ENCODE results near the gene TMEM127. TPM values are rescaled to one million over a fixed set of nuclear protein-coding genes. Genes with fewer than 3 reads are reported as not detected.
"Not testable (repeated sequence)": the region's sequence is repeated elsewhere in the genome, so short reads cannot be mapped to it uniquely, and the experiment has no call there.

Gene TMEM127
- total RNA-seq, 1 donor from 2014 or later, result 40.0 TPM

DNA sequence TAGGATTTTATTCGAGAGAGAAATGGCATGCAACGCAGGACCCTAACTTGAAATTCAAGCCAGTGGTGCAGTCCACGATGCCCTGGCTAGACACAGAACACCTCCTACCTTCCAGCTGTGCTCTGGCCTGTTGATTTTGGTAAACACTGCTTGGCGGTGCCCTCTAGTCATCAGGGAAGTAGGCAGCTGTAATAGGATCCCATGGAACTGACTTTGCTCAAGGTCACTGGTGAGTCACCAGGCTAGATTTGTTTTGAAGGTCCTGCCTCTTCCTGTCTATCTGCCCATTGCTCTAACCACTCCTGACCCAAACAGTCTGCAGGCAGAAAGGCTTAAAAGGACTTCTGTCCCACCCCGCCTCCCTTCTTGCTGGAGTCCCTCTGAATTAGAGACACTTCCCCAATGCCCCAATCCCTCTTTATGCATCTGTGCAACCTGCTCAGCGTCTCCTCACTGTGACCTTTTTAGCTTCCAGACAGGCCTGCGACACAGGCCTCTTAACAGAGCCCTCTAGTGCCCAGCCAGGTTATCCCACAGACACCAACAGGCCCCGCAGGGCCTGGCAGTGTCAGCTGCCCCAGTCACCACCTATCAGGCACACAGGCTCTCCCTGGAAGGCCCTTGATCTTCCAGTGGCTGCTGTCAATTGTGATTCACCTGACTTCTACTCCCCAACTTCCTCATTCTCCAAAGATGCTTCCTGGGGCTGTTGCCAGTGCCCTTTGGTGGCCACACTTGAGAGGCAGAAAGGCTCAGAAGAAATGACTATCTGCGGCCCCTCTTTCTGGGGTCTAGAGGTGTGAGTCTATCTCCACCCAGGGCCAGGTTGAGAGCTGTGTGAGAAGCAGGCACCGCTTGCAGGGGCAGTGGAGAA lies 5.2 kb downstream of the TMEM127 start:
- no peak for DNase-seq (ENCODE audit: extremely low spot score in 2 of 2)
- H3K36me3 ChIP-seq, result peaks cover 0 to 10% of the 10 kb centered on the region in 2 donors
- intact Hi-C loops (cut with DNase I), result loop anchor here (5.0 kb wide), 1 partner anchor 53 kb away; the partner anchor contains the start of gene STARD7
- H3K4me3 ChIP-seq, result no peak overlapping the region
- peak overlapping the region; percentile 83 for H3K27ac ChIP-seq
- H3K9me3 ChIP-seq, result no peaks in the 10 kb centered on the region
- peaks cover 76% of the 10 kb centered on the region for H3K4me1 ChIP-seq
- TF ChIP-seq, protein P1, sequence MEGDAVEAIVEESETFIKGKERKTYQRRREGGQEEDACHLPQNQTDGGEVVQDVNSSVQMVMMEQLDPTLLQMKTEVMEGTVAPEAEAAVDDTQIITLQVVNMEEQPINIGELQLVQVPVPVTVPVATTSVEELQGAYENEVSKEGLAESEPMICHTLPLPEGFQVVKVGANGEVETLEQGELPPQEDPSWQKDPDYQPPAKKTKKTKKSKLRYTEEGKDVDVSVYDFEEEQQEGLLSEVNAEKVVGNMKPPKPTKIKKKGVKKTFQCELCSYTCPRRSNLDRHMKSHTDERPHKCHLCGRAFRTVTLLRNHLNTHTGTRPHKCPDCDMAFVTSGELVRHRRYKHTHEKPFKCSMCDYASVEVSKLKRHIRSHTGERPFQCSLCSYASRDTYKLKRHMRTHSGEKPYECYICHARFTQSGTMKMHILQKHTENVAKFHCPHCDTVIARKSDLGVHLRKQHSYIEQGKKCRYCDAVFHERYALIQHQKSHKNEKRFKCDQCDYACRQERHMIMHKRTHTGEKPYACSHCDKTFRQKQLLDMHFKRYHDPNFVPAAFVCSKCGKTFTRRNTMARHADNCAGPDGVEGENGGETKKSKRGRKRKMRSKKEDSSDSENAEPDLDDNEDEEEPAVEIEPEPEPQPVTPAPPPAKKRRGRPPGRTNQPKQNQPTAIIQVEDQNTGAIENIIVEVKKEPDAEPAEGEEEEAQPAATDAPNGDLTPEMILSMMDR (IDR thresholded peaks at IDR 0.05), result peak in 1 of 3 experiments; percentile 12
- TF ChIP-seq POLR2A (IDR thresholded peaks at IDR 0.05), result no peak
- TF ChIP-seq POLR2AphosphoS5 (IDR thresholded peaks at IDR 0.05; ENCODE audit: insufficient read depth in 1 of 2, low read depth in 1 of 2), result peak; percentile 40 to 74
- no peaks in the 10 kb centered on the region for H3K27me3 ChIP-seq

GRCh38 chr2:96259497-96259921 lies 6.3 kb downstream of the TMEM127 start:
- H3K36me3 ChIP-seq, result peaks cover 0 to 21% of the 10 kb centered on the region in 2 donors
- no peak for DNase-seq (ENCODE audit: extremely low spot score in 2 of 2)
- no peaks in the 10 kb centered on the region for H3K9me3 ChIP-seq
- TF ChIP-seq POLR2AphosphoS5 (IDR thresholded peaks at IDR 0.05; ENCODE audit: insufficient read depth in 1 of 2, low read depth in 1 of 2), result no peak
- no peak for TF ChIP-seq POLR2A (IDR thresholded peaks at IDR 0.05)
- TF ChIP-seq, protein P1 (IDR thresholded peaks at IDR 0.05), result no peak
- H3K27ac ChIP-seq, result peak overlapping the region; percentile 83
- H3K4me1 ChIP-seq, result peaks cover 69% of the 10 kb centered on the region
- intact Hi-C loops (cut with DNase I), result no loop called here
- H3K27me3 ChIP-seq, result no peaks in the 10 kb centered on the region
- H3K4me3 ChIP-seq, result no peak overlapping the region

DNA sequence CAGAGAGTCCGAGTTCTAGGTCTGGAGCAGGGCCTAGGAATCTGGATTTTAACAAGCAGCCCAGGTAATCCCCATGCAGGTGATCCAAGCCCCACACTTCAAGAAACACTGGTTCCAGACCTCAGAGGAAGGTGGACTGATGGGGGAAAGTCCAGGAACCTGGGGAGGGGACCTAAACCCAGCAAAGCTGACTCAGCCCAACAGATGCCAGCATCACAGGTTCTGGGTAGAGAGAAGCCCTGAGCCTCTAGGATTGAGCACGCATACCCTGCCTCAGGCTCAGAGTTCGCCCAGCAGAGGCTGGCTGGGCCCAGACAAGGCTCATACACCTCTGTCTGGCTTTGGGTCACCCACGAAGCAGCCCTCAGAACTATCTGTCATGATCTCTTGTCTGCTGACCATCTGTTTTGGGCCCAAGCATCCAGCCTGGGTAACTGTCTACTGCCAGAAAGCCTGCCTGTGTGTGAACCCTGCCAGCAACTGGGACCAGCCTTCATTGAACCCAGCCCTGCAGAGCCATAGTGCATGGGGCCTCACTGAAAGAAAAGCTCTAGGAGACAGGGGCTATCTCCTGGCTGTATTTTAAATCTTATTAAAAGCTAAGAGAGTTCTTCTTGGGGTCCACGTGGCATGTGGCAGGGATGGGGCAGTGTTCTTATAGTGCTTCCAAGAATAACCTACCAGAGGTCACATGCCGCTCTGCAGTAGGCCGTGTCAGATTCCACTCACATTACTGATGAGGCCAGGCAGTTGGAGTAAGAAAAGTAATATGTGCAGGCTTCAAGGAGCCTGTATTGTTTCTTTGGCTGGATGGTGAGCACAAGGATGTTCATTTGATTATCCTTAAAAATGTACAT lies 7.4 kb downstream of the TMEM127 start:
- Histone ChIP-seq H3K9me3 (no peaks in the 10 kb centered on the region), H3K27me3 (no peaks in the 10 kb centered on the region), H3K36me3 (peaks cover 0 to 30% of the 10 kb centered on the region in 2 donors), H3K4me3 (no peak overlapping the region), H3K4me1 (peaks cover 58% of the 10 kb centered on the region), H3K27ac (peak overlapping the region; percentile 83)
- TF ChIP-seq POLR2AphosphoS5 (IDR thresholded peaks at IDR 0.05; ENCODE audit: insufficient read depth in 1 of 2, low read depth in 1 of 2) (no peak), POLR2A (IDR thresholded peaks at IDR 0.05) (no peak)
- TF ChIP-seq, protein P1 (IDR thresholded peaks at IDR 0.05), result no peak
- DNase-seq (ENCODE audit: extremely low spot score in 2 of 2), result no peak
- intact Hi-C loops (cut with DNase I), result no loop called here

GRCh38 chr2:96257744-96258143 lies 8.1 kb downstream of the TMEM127 start:
- Histone ChIP-seq H3K36me3 (peaks cover 0 to 37% of the 10 kb centered on the region in 2 donors), H3K27ac (peak overlapping the region; percentile 63), H3K4me1 (peaks cover 52% of the 10 kb centered on the region)
- H3K27me3 ChIP-seq; H3K9me3 ChIP-seq; intact Hi-C loops (cut with DNase I); DNase-seq (ENCODE audit: extremely low spot score in 2 of 2); H3K4me3 ChIP-seq: not testable (repeated sequence)

DNA sequence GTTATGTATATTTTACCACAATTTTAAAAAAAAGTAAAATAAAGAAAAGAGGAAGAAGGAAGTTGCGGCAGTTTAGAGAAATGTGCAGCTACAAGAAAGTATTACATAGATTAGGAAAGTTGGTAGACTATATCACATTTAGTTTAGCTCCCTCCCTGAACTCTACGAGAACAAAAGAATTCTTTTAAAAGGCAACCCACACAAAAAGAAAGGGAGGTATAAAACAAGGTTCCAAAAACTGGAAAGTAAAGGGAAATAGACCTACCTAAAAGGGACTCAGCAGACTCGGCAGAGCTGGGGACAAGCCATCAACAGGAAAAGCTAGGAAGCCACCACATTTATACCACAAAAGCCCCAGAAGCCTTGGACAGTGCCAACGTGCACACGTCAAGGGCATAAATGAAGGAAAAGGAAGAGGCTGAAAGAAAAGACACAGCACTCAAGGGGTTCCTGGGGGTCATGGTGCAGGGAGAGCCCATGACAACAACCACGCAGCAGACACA lies 9.1 kb downstream of the TMEM127 start:
- peaks cover 0 to 42% of the 10 kb centered on the region in 2 donors for H3K36me3 ChIP-seq
- H3K27ac ChIP-seq, result peak overlapping the region; percentile 34
- no peak for DNase-seq (ENCODE audit: extremely low spot score in 2 of 2)
- peaks cover 44% of the 10 kb centered on the region for H3K4me1 ChIP-seq
- intact Hi-C loops (cut with DNase I), result no loop called here
- TF ChIP-seq POLR2AphosphoS5 (IDR thresholded peaks at IDR 0.05; ENCODE audit: insufficient read depth in 1 of 2, low read depth in 1 of 2), result no peak
- TF ChIP-seq, protein P1 (IDR thresholded peaks at IDR 0.05), result no peak
- no peak for TF ChIP-seq POLR2A (IDR thresholded peaks at IDR 0.05)
- no peaks in the 10 kb centered on the region for H3K9me3 ChIP-seq
- H3K27me3 ChIP-seq, result no peaks in the 10 kb centered on the region
- no peak overlapping the region for H3K4me3 ChIP-seq

Data from vagina (tissue), 2 donors.